Heart left ventricle (tissue), 16 donors: Measurements from ENCODE around the gene MYO1E. TPM values are rescaled to one million over a fixed set of nuclear protein-coding genes. Genes with fewer than 3 reads are reported as not detected.
"Not testable (repeated sequence)": the region's sequence is repeated elsewhere in the genome, so short reads cannot be mapped to it uniquely, and the experiment has no call there.

Experiments
- ATAC-seq, 4 donors: fragments of 200-7000 bp; cut with Tn5 transposase; one replicate each; pipeline ENCODE4 v1.9.1; 2020 to 2022; ENCODE audit warnings: moderate library complexity in 4 of 4, mild to moderate bottlenecking in 3 of 4, moderate number of reproducible peaks in 1 of 4
- DNase-seq, 5 donors: peaks; one replicate each; pipeline ENCODE4 v3.0.0-alpha.2; 2020
- H3K27ac ChIP-seq, 12 donors: fragments of 200-600 bp; sonication (generic) in 4 of 12; one replicate each; pipeline versions ENCODE4 v1.5.0 to v1.8.0; 2016 to 2022; ENCODE audit warnings: mild to moderate bottlenecking in 2 of 12
- H3K27me3 ChIP-seq, 9 donors: fragments of 200-600 bp; sonication (generic) in 2 of 9; one replicate each; pipeline versions ENCODE4 v1.5.1 to v1.8.0; 2016 to 2022; ENCODE audit warnings: mild to moderate bottlenecking in 3 of 9
- H3K36me3 ChIP-seq, 9 donors: fragments of 200-600 bp; sonication (generic) in 2 of 9; one replicate each; pipeline versions ENCODE4 v1.5.0 to v1.8.0; 2018 to 2022; ENCODE audit warnings: mild to moderate bottlenecking in 2 of 9
- H3K4me1 ChIP-seq, 12 donors: fragments of 200-600 bp; sonication (generic) in 4 of 12; one replicate each; pipeline versions ENCODE4 v1.5.0 to v1.8.0; 2016 to 2022; ENCODE audit warnings: mild to moderate bottlenecking in 3 of 12
- H3K4me3 ChIP-seq, 12 donors: fragments of 200-600 bp; sonication (generic) in 4 of 12; one replicate each; pipeline versions ENCODE4 v1.5.0 to v1.8.0; 2017 to 2022; ENCODE audit warnings: mild to moderate bottlenecking in 9 of 12, moderate library complexity in 4 of 12
- H3K9me3 ChIP-seq, 12 donors: fragments of 200-600 bp; sonication (generic) in 4 of 12; one replicate each; pipeline versions ENCODE4 v1.5.0 to v1.8.0; 2016 to 2022; ENCODE audit warnings: mild to moderate bottlenecking in 1 of 12
- POLR2A ChIP-seq, 2 donors: fragments of 450-650 bp; IDR thresholded peaks; one replicate each; pipeline ENCODE4 v1.6.1; 2017; ENCODE audit warnings: antibody characterized with exemption in 2 of 2, mild to moderate bottlenecking in 2 of 2, moderate library complexity in 2 of 2
- WGBS, 4 donors: extraction: QIAGEN DNeasy Blood & Tissue Kit in 2 of 4; methylation state at CpG; one replicate each; pipeline versions ENCODE4 v1.1.5 to v1.1.7; 2013 to 2018; 5-methylcytosine and 5-hydroxymethylcytosine counted together
- intact Hi-C, 10 donors: fragments of 100-400 bp; cut with DNase I; formaldehyde crosslinking; loops; one replicate each; pipeline versions ENCODE4 v1.11.1 to v1.14.2; 2022
- polyA plus RNA-seq, 2 donors: library from polyadenylated mRNA; stranded (reverse); fragments of 200-250 nt; gene quantifications; one replicate each; pipeline ENCODE4 v1.2.3, GENCODE V29; 2013
- total RNA-seq, 9 donors: library from RNA; depleted of rRNA in 2 of 9; stranded (reverse); fragments of >200 nt in 2 of 9; fragmentation: NEBNext Ultra II Directional in 3 of 9; extraction: Animal tissue kit (Norgen Biotek cat#: 25700) in 3 of 9; gene quantifications; one replicate each; pipeline versions ENCODE4 v1.1.0 to v1.2.4, GENCODE V29; 2016 to 2023
- TF ChIP-seq, protein P1 (sequence below), 12 donors: fragments of 200-600 bp; sonication (generic) in 4 of 12; IDR thresholded peaks; one replicate each; pipeline versions ENCODE4 v1.5.0 to v1.8.0; 2018 to 2022; ENCODE audit warnings: antibody characterized with exemption in 12 of 12, mild to moderate bottlenecking in 5 of 12
- donor health status: ischemic (EF 13 %, LVEDD 7.1; RV severe dilation, severe dysfunction).
- donor health status: healthy with polysubstance abuse.
- donor health status: DM: no; HTN: yes; CAD: no.
- donor health status: DM: no; HTN: no; CAD: no.
- donor health status: ischemic (EF 25% LVEDD 6.9; RV normal size, moderate dysfunction).
- donor health status: ischemic (EF 25% LVEDD 5.7; RV mildly dilated, moderate dysfunction).
- donor health status: healthy.
- donor health status: DM: yes; HTN: yes; CAD: no.
- donor health status: ischemic (EF 35%, LVEDD 5.7; RV mildly dilated, moderate dysfunction).
- donor health status: nonischemic (EF 11% LVEDD 7.7; RV severe dilation, severe dysfunction).
- donor health status: DM: yes; HTN: yes; CAD: no.
- donor health status: PGD.
- donor health status: ischemic (EF 29% LVEDD 5.4; RV normal size, mild dysfunction).
- donor health status: nonischemic (EF 23%, LVEDD 6.1; RV moderate dilation, normal function).

MYO1E gene
- total and polyA plus RNA-seq, 11 donors: 8.5 to 98.6 (median 25.2) TPM

DNA sequence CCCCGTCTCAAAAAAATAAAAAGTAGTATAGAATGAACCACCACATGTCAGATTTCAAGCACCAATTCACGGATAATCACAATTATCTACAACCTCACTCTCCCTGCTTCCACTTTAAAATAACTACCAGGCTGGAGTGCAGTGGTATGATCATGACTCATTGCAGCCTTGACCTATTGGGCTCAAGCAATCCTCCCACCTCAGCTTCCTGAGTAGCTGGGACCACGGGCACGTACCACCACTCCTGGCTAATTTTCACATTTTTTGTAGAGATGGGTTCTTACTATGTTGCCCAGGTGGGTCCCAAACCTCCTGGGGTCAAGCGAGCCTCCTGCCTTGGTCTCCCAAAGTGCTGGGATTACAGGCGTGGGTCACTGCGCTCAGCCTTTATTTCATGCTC, 204.1 kb downstream of the MYO1E start:
- no peak for ATAC-seq
- 85 to 95% (median 87%) methylated on average over 7 of the region's 7 CpGs for WGBS, 4 donors
- intact Hi-C loops: loop anchor here in 1 of 10 donors (10.0 kb wide), 1 partner anchor 326 kb away; no protein-coding TSS in a partner anchor
- peaks cover 0 to 60% (median 20%) of the 10 kb centered on the region in 9 donors for H3K36me3 ChIP-seq
- H3K4me3 ChIP-seq: no peak overlapping the region
- H3K9me3 ChIP-seq: no peaks in the 10 kb centered on the region
- H3K27ac ChIP-seq: peak overlapping the region in 1 of 12 donors; percentile 80
- DNase-seq: no peak
- H3K4me1 ChIP-seq: peaks cover 0 to 30% (median 0%) of the 10 kb centered on the region in 12 donors
- TF ChIP-seq POLR2A (IDR thresholded peaks at IDR 0.05): no peak
- TF ChIP-seq, protein P1, sequence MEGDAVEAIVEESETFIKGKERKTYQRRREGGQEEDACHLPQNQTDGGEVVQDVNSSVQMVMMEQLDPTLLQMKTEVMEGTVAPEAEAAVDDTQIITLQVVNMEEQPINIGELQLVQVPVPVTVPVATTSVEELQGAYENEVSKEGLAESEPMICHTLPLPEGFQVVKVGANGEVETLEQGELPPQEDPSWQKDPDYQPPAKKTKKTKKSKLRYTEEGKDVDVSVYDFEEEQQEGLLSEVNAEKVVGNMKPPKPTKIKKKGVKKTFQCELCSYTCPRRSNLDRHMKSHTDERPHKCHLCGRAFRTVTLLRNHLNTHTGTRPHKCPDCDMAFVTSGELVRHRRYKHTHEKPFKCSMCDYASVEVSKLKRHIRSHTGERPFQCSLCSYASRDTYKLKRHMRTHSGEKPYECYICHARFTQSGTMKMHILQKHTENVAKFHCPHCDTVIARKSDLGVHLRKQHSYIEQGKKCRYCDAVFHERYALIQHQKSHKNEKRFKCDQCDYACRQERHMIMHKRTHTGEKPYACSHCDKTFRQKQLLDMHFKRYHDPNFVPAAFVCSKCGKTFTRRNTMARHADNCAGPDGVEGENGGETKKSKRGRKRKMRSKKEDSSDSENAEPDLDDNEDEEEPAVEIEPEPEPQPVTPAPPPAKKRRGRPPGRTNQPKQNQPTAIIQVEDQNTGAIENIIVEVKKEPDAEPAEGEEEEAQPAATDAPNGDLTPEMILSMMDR (IDR thresholded peaks at IDR 0.05): no peak
- no peaks in the 10 kb centered on the region for H3K27me3 ChIP-seq

GRCh38 chr15:59166601-59167265, 205.9 kb downstream of the MYO1E start:
- Histone ChIP-seq H3K4me1 (peaks cover 0 to 30% (median 0%) of the 10 kb centered on the region in 12 donors), H3K36me3 (peaks cover 0 to 57% (median 27%) of the 10 kb centered on the region in 9 donors), H3K9me3 (no peaks in the 10 kb centered on the region), H3K4me3 (no peak overlapping the region), H3K27ac (no peak overlapping the region), H3K27me3 (no peaks in the 10 kb centered on the region)
- WGBS, 4 donors: 85 to 88% (median 87%) methylated on average over 11 of the region's 11 CpGs
- DNase-seq: no peak
- TF ChIP-seq, protein P1 (IDR thresholded peaks at IDR 0.05): no peak
- no peak for TF ChIP-seq POLR2A (IDR thresholded peaks at IDR 0.05)
- ATAC-seq: no peak
- intact Hi-C loops: loop anchor here in 1 of 10 donors (10.0 kb wide), 1 partner anchor 328 kb away; no protein-coding TSS in a partner anchor

- H3K4me3 ChIP-seq: no peak overlapping the region
- no peaks in the 10 kb centered on the region for H3K9me3 ChIP-seq
- H3K36me3 ChIP-seq: peaks cover 0 to 57% (median 27%) of the 10 kb centered on the region in 9 donors
- ATAC-seq: no peak
- WGBS, 4 donors: 69 to 73% (median 71%) methylated on average over 4 of the region's 4 CpGs
- peaks cover 0 to 30% (median 0%) of the 10 kb centered on the region in 12 donors for H3K4me1 ChIP-seq
- no peak overlapping the region for H3K27ac ChIP-seq
- TF ChIP-seq, protein P1 (IDR thresholded peaks at IDR 0.05): no peak
- TF ChIP-seq POLR2A (IDR thresholded peaks at IDR 0.05): no peak
- H3K27me3 ChIP-seq: no peaks in the 10 kb centered on the region
- intact Hi-C loops: loop anchor here in 1 of 10 donors (10.0 kb wide), 1 partner anchor 329 kb away; no protein-coding TSS in a partner anchor
- DNase-seq: no peak
These were observed 206.5 kb downstream of the MYO1E start for GRCh38 chr15:59166166-59166565.

DNA sequence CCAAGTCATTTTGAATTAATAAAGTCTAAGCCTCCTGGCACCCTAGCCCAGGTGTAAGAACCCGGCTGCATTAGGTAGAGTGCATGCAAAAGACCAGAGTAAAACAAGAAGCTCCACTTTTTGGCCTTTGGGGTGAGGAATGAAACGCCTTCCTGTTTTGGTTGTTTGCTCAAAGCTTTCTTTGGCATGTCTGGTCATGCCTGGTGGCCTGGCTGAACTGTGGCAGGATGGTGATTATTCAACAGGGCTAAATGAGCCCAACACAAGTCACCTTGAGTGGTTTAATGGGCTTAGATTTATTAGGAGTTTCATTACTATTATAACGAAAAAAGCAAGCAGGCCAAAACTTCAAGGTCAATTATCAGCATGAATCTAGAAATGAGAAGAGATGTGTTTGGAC, 206.9 kb downstream of the MYO1E start:
- Histone ChIP-seq H3K27ac (no peak overlapping the region), H3K4me3 (no peak overlapping the region), H3K36me3 (peaks cover 0 to 59% (median 31%) of the 10 kb centered on the region in 9 donors), H3K4me1 (peaks cover 0 to 27% (median 0%) of the 10 kb centered on the region in 12 donors), H3K27me3 (no peaks in the 10 kb centered on the region), H3K9me3 (no peaks in the 10 kb centered on the region)
- TF ChIP-seq, protein P1 (IDR thresholded peaks at IDR 0.05): no peak
- no peak for TF ChIP-seq POLR2A (IDR thresholded peaks at IDR 0.05)
- no peak for ATAC-seq
- 84 to 94% (median 92%) methylated on average over 3 of the region's 3 CpGs for WGBS, 4 donors
- DNase-seq: no peak
- intact Hi-C loops: loop anchor here in 1 of 10 donors (10.0 kb wide), 1 partner anchor 329 kb away; no protein-coding TSS in a partner anchor

GRCh38 chr15:59162080-59162479, 210.6 kb downstream of the MYO1E start:
- not testable (repeated sequence) for H3K27me3 ChIP-seq, H3K4me1 ChIP-seq, DNase-seq, H3K27ac ChIP-seq, H3K4me3 ChIP-seq, ATAC-seq, H3K9me3 ChIP-seq
- 93 to 97% (median 97%) methylated on average over 8 of the region's 8 CpGs for WGBS, 4 donors
- intact Hi-C loops: loop anchor here in 2 of 10 donors (5.0 to 10.0 kb wide), 2 partner anchors 333 to 335 kb away; no protein-coding TSS in a partner anchor
- peaks cover 0 to 85% (median 58%) of the 10 kb centered on the region in 9 donors for H3K36me3 ChIP-seq
